ENCODE results near the gene HES4.

Gene HES4

GRCh38 chr1:965526-966134 lies 34.3 kb downstream of the HES4 start:
- DNase-seq = no peak

DNA sequence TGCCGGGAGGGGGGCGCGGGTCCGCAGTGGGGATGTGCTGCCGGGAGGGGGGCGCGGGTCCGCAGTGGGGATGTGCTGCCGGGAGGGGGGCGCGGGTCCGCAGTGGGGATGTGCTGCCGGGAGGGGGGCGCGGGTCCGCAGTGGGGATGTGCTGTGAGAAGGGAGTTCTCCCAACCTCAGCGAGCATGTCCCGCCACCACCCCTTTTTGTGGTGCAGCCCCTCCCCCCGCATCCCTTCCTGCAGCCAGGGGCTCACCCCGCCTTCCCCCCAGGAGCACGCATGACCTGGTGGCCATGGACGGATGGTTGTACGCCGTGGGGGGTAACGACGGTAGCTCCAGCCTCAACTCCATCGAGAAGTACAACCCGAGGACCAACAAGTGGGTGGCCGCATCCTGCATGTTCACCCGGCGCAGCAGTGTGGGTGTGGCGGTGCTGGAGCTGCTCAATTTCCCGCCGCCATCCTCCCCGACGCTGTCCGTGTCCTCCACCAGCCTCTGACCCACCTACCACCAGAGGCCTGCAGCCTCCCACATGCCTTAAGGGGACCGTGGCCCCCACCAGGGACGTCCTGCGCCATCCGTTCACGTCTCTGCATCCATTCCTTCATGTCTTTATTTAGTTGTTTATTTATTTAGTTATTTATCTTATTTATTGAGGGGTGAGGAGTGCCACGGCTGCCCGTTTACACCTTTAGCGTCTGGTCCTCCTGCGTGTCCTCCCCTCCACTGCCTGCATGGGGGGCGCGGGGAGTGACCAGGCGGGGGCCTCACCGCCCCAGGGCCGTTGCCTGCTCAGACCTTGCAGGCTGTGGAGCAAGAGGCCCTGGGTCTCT lies 35.0 kb downstream of the HES4 start:
- DNase-seq = no peak

DNA sequence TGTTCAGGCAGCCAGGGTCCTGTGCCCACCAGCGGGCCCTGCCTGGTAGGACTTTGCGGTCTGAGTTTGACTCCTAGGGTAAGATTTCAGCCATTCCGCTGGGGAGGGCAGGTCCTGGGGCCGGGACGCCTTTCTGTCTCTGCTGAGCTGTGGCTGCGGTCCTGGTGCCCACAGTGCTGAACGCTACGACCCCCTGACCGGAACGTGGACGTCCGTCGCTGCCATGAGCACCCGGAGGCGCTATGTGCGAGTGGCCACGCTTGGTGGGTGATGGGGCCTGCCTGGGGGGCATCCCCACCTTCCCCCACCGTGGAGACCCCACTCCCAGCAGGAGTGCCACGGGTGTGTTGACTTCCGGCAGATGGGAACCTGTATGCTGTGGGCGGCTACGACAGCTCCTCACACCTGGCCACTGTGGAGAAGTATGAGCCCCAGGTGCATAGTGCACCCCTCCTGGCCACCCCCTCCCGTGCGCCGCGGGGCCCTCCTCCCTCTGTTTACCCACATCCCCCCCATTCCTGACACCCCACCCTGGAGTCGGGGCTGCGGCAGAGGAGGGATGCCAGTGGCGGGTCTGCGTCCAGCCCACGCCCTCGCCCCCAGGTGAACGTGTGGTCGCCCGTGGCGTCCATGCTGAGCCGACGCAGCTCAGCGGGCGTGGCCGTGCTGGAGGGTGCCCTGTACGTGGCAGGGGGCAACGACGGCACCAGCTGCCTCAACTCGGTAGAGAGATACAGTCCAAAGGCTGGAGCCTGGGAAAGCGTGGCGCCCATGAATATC lies 36.0 kb downstream of the HES4 start:
- no peak for DNase-seq

DNA sequence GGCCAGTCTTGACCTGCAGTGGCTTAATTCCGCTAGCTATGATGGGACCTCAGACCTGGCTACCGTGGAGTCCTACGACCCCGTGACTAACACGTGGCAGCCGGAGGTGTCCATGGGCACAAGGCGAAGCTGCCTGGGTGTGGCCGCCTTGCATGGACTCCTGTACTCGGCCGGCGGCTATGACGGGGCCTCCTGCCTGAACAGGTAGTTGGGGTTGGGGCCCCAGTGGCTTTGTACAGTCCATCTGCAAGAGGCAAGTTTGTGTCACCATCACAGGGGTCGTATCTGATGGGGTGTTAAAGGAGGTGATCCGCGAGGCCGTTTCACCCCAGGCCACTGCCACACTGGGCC lies 36.6 kb downstream of the HES4 start:
- no peak for DNase-seq

DNA sequence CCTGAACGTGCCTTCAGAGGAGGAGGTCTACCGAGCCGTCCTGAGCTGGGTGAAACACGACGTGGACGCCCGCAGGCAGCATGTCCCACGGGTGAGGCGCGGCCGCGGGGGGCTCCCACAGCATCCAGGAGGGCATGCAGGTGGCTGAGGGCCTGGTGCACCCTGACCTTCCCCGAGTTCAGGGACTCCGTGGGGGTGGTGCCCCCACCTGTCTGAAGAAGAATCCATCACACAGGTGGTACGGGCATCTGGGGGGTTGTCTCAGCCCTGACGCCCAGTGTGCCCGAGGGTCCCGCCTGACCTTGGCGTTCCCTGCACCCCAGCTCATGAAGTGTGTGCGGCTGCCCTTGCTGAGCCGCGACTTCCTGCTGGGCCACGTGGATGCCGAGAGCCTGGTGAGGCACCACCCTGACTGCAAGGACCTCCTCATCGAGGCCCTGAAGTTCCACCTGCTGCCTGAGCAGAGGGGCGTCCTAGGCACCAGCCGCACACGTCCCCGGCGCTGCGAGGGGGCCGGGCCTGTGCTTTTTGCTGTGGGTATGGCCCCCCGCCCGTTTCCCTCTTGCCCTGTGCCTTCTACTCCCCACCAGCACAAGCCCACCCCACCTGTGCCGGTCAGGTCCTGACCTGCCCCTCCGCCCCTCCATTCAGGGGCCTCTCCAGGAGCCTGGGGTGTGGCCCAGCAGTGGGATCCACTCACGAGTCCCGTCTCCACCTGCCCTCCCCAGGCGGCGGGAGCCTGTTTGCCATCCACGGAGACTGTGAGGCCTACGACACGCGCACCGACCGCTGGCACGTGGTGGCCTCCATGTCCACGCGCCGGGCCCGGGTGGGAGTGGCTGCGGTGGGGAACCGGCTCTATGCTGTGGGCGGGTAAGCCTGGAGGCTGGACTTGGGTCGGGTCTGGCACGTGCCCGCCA lies 37.3 kb downstream of the HES4 start:
- DNase-seq = no peak

- DNase-seq = no peak
Observed at GRCh38 chr1:961132-961669, 38.7 kb downstream of the HES4 start.

DNA sequence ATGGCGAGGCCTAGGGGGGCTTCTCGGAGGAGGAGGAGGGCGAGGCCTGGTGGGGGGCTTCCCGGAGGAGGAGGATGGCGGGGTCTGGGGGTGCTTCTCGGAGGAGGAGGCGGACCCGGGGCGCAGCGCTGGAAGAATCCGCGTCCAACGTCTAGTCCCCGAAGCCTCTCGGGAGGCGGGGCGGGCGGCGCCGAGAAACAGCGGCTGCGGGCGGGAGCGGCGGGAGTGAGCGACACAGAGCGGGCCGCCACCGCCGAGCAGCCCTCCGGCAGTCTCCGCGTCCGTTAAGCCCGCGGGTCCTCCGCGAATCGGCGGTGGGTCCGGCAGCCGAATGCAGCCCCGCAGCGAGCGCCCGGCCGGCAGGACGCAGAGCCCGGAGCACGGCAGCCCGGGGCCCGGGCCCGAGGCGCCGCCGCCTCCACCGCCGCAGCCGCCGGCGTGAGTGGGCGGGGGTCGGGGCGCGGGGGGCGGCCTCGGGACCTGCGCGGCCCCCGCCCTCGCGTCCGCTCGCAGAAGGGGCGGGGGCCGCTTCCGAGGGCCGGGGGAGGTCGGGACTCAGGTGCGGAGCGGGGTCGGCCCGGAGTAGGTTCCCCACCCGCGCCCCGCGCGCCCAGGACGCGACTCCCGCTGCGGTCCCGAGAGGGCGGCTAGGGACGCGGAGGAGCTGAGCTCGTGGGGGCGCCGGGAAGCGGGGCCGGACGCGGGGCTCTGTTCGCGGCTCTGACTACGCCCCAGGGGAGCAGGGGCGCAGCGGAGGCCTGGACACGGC lies 39.4 kb downstream of the HES4 start, which contains the start of gene KLHL17:
TSS of gene KLHL17 (plus strand) at position 222 of the 769 bp plus-strand sequence. CDS start at position 332, 110 bp downstream.
- peak; percentile 43 for DNase-seq

- DNase-seq = no peak
Observed at GRCh38 chr1:959731-960362, 40.0 kb downstream of the HES4 start.

GRCh38 chr1:958823-959730 lies 40.8 kb downstream of the HES4 start, which contains the start of gene NOC2L:
TSS of gene NOC2L (minus strand) at chr1:959256. CDS start at chr1:959240, 16 bp downstream.
- DNase-seq = peak; percentile 86

DNA sequence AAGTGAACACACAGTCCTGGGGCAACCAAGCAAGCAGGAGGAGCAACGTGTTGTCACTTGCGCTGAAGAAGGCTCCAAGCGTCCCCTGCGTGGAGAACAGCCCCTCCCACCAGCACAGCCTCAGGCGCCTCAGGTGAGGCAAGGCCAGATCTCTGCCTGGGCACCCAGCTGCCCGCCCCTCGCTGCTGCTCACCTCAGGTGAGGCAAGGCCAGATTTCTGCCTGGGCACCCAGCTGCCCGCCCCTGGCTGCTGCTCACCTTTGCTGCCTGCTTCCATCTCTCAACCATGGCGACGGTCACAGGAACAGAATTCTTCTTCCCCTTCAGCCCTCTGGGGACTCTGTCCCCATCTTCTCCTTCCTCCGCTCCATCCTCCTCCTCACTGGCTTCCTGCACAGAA lies 43.3 kb downstream of the HES4 start:
- no peak for DNase-seq

- no peak for DNase-seq
Observed at GRCh38 chr1:955474-955873, 44.4 kb downstream of the HES4 start.

DNA sequence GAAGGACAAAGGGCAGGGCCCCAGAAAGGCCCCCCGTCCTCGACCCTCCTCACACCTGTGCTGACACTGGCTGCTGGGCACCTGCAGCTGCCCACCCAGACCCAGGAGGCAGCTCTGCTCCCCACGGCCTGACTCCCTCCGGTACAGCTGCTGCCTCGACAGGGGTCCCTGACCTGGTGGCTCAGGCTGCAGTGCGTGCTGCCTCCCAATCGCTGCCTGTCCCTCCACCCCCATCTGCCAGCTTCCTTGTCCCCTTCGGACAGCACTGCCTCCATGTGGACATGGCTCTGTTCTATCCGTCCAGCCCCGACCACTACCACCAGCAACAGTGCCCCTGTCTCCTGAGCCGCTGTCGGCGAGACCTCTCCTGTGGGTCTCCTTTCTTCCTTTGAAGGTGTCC lies 45.0 kb downstream of the HES4 start:
- DNase-seq = no peak

- DNase-seq = no peak
Observed at GRCh38 chr1:953524-954320, 46.2 kb downstream of the HES4 start.

GRCh38 chr1:952603-953002 lies 47.3 kb downstream of the HES4 start:
- no peak for DNase-seq

- DNase-seq = no peak
Observed at GRCh38 chr1:952201-952600, 47.7 kb downstream of the HES4 start.

GRCh38 chr1:951364-951763 lies 48.5 kb downstream of the HES4 start:
- DNase-seq = no peak

- no peak for DNase-seq
Observed at GRCh38 chr1:950881-951280, 49.0 kb downstream of the HES4 start.

GRCh38 chr1:950268-950667 lies 49.6 kb downstream of the HES4 start:
- DNase-seq = no peak
